ENCODE measurements around the gene LHFPL3.

LHFPL3 gene

DNA sequence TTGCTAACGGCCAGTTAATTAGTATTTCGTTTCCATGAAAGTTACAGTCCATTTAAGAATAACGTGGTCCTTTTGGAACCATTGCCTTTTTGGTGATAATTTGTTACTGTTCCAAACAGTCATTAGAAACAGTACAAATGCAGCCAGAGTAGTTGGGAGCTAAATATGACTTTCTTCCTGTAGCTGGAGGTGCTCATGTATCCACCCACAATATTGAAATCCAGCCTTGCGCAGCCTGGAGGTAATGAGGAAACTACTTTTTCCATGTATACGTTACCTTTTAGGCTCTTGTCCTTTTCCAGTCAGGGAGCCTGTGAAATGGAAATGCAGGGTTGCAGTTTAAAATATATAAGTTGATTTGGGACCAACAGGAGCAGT is 43.6 kb downstream of the LHFPL3 start:
- no peak for DNase-seq

DNA sequence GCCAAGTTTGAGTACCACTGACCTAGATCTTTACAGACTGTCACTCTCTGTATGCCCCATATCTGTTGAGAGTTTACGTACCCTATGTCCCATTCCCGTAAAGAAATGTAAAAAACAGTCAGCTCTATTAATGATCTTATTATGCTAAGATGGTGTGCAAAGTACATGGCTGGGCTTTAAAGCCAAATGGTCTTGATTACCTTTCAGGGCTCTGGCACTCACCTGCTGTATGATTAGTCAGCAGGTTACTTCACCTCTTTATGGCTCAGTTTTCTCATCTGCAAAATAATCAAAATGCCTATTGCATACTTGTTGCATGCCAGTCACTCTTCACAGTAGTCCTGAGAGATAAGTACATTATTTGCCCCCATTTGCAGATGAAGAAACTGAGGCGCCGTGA is 54.2 kb downstream of the LHFPL3 start:
- DNase-seq, result no peak

DNA sequence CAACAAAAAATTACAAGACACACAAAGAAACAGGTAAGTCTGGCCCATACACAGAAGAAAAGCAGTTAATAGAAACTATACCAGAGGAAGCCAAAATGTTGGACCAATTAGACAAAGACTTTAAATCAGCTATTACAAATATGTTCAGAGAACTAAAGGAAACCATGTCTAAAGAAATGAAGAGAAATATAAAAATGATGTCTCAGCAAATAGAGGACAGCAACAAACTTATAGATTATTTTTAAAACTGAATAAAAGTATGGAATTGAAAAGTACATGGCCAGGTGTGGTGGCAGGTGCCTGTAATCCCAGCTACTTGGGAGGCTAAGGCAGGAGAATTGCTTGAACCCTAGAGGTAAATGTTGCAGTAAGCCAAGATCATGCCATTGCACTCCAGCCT is 58.5 kb downstream of the LHFPL3 start:
- no peak for DNase-seq

GRCh38 chr7:104388222-104388621 is 59.8 kb downstream of the LHFPL3 start:
- DNase-seq, result no peak

- no peak for DNase-seq
Measured at GRCh38 chr7:104395162-104395561, 66.8 kb downstream of the LHFPL3 start.

DNA sequence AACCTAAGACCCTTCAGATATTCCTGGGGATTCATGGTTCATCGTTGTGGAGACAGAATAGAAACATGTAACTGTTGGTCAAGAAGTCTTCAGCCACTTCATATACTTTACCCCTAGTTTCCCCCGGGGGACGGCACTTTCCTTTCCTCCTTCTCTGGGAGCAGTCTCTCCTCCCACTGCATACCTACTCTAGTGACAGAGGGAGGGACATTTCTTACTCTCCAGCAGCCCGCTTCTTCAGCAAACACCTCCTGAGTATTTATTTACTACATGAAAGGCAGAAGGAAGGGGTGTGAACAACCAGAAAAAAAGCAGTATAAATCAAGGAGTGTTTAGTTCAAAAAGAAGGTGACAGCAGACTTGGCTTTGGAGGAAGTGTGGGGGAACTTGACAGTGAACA is 69.0 kb downstream of the LHFPL3 start:
- no peak for DNase-seq

DNA sequence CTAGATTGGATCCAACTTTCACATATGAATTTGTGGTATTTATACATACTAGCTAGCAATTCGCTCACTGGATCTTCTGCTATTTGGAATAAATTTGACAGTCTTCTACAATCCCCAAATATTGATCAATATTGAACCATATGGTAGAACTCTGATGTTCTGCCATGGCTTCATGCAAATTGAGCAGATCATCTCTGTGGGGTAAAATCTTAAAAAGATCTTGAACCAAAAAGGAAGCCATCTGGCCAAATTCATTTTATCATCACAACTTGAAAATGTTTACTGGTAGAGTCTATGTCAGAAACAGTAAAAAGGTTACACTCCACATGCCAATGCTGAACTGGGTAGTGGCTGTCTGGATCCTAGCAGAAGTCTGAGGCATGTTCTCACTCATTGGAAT is 80.0 kb downstream of the LHFPL3 start:
- no peak for DNase-seq

- DNase-seq, result no peak
Measured at GRCh38 chr7:104410742-104411141, 82.3 kb downstream of the LHFPL3 start.

DNA sequence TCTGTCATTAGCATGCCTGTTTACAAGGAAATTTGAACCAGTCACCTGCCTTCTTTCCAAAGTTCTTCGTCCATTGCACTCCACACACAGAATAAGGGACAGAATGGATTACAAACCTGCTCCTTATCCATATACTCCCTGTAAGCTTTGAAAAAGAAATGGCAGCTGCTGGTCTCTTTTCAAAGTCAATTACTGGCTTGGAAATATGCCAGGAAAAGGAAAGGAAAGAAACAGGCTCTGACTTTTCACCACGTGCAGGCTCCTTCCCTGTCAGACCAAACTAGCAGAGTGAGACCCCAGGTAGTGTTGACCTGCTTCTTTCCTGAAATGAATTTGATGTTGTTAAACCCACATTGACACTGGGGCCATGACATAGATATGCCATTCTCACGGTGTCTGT is 84.5 kb downstream of the LHFPL3 start:
- DNase-seq, result no peak

GRCh38 chr7:104414216-104414615 is 85.8 kb downstream of the LHFPL3 start:
- DNase-seq, result no peak

GRCh38 chr7:104415700-104416099 is 87.3 kb downstream of the LHFPL3 start:
- DNase-seq, result no peak

DNA sequence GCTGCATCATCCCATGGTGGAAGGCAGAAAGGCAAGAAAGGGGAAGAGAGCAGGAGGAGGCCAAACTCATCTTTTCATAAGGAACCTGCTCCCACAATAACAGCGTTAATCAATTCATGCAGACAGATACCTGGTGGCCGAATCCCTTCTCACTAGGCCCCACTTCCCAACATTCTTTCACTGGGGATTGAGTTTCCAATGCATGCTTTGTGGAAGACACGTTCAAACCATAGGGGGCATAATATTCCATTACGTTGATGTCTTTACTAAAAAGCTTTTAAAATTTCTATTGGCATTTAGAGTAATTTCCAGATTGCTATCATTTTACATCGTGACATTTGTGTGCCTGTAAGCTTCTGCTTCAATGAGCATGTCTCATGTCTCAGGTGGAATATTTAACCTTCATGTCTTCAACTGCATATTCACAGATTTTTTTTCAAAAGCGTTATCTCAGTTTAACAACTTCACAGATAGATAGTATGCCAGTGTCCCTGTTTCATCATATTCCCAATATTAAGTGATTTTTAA is 88.5 kb downstream of the LHFPL3 start:
- no peak for DNase-seq

DNA sequence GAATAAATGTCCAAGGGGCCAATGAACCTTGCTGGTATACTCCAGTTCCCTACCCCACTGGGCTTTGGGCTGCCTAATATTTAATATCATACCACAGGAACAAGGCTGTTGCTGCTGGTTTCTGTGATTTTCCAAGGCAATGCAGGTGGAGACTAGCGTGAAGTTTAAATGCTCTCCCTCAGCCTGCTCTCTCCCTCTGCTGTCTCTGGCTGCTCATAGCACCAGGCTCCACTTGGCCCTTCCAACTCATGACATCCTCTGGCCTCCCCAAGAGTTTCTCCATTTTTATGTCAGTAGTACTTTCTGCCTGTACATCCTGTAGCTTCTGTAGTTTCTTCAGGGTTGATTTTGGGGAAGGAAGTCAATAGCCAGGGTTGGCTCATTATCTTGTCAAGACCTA is 103.5 kb downstream of the LHFPL3 start:
- DNase-seq, result no peak

DNA sequence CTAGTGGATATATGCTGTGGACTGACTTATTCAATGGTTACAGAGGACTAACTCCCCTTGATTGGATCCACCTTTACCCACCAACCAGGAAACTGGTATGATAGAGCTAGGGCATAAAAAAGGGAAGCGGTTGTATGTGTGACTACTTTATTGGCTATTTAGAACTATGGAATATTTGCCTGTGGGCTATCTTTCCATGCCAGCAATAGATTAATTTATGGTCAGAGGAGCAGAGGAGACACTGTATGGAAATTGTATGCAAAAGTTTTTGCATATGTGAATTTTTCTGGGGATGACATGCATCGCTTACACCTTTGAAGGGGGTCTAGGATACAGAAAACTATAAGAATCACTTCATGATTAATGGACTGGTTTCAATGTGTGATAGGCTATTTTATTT is 105.7 kb downstream of the LHFPL3 start:
- DNase-seq, result no peak

- no peak for DNase-seq
Measured at GRCh38 chr7:104442481-104442880, 114.1 kb downstream of the LHFPL3 start.

DNA sequence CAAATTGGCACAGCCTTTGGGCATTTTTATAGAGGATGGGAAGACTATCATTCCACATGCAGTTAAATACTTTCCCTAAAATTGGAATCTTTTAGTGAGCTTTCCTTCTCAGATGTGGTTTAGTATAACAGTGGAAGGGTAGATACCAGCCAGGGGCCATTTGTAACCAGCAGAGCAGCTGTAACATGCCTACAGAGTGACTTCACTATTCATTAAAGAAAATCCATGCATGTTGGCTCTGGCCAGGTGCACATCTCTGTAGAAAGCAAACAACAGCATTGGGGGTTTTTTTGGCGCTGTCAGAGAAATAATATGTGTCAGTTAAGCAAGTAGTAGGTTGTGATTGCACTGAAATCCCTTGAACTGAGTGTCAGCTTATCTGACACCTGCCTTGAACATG is 115.6 kb downstream of the LHFPL3 start:
- DNase-seq, result no peak

- no peak for DNase-seq
Measured at GRCh38 chr7:104445393-104445792, 117.0 kb downstream of the LHFPL3 start.

GRCh38 chr7:104450861-104451260 is 122.5 kb downstream of the LHFPL3 start:
- DNase-seq, result no peak

DNA sequence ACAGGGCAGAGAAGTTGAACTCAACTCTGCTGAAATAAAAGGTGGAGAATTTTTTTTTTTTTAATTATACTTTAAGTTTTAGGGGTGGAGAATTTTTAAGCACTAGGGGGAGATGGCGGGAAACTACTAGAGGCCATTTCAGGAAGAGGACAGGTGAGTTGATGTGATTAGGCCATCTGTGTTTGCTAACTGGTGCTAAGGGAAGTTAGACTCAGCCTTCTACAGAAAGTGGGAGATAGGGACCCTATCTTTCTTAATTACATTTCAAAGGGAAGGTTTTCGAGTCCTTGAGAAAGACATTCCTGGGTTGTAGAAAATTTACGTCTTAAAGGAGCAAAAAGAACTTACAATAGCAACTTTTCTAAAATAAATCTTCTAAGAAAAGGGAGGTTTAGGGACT is 124.8 kb downstream of the LHFPL3 start:
- no peak for DNase-seq

DNA sequence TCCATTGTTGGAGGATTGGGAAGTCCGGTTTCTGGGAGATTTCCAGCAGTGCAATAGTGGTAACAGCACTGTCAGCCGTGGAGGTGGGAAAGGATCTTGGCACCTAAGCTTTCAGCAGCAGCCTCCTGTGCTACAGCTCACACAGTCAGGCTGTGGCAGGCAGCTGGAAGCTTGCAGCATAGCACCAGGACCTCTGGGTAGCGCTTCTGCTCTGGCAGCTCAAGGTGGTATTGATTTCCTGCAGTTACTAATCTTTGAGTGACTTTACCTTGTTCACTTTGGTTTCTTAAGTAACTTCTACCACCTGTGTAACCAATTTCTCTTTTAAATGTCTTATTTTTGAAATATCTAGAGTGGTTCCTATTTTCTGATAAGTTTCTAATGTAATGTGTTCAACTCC is 130.5 kb downstream of the LHFPL3 start:
- DNase-seq, result no peak

- DNase-seq, result no peak
Measured at GRCh38 chr7:104469166-104469820, 140.9 kb downstream of the LHFPL3 start.

GRCh38 chr7:104480529-104480928 is 152.1 kb downstream of the LHFPL3 start:
- DNase-seq, result no peak

DNA sequence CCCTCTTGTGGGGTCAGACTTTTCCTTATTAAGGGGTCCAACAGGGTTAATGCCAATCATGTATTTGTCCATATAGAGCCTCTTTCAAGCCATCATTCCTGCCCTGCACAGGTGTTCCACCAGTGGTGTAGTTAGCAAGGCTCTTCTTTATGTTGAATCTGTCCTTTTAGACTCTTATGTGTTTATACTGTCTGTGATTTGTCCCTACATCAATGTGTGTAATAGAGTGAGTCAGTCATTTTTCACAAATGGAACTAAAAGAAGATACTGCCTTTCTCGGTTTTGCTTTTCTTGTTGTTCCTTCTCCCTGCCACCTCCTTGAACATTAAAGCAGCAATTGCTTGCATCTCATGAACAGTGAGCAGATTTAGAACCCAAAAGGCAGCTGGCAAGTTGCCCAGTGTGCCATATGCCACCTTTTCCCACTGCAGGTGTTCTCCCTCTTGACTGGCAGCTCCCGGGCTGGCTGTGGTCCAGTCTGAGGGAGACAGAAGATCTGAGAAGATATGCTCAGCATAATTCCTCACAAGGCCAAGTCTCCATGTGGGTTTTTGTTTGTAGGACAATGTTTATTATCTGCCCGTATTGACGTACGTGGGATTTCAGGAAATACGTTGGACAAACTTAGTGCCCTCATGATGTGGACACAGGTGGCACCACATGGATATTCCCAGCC is 154.1 kb downstream of the LHFPL3 start:
- DNase-seq, result no peak

- DNase-seq, result no peak
Measured at GRCh38 chr7:104486931-104487330, 158.5 kb downstream of the LHFPL3 start.

- DNase-seq, result no peak
Measured at GRCh38 chr7:104487642-104488041, 159.2 kb downstream of the LHFPL3 start.
